Smooth muscle cell (in vitro differentiated cells): ENCODE data around the gene ALG3. TPM values are rescaled to one million over a fixed set of nuclear protein-coding genes. Genes with fewer than 3 reads are reported as not detected.

ENCODE experiments used
- DNase-seq: peaks from one replicate; lab custom pipeline; 2025; ENCODE audit not compliant: unreplicated experiment; lab: John Stamatoyannopoulos, UW
- H2AFZ ChIP-seq: fragments of 200-600 bp; sonication (generic); 2 replicates; pipeline ENCODE4 v1.6.0; 2016; ENCODE audit warnings: antibody characterized with exemption, low read depth, mild to moderate bottlenecking
- H3F3A ChIP-seq: fragments of 200-600 bp; sonication (generic); 2 replicates; pipeline ENCODE4 v1.6.0; 2017; ENCODE audit warnings: antibody characterized with exemption, low read depth
- H3K27ac ChIP-seq: fragments of 200-600 bp; sonication (generic); 2 replicates; pipeline ENCODE4 v1.5.1; 2016; ENCODE audit warnings: low read depth, mild to moderate bottlenecking
- H3K27me3 ChIP-seq: fragments of 200-600 bp; sonication (generic); 2 replicates; pipeline ENCODE4 v1.6.1; 2016; ENCODE audit warnings: low read depth, mild to moderate bottlenecking
- H3K36me3 ChIP-seq: fragments of 200-600 bp; sonication (generic); 2 replicates; pipeline ENCODE4 v1.5.1; 2016; ENCODE audit warnings: low read depth
- H3K4me1 ChIP-seq: fragments of 200-600 bp; sonication (generic); 2 replicates; pipeline ENCODE4 v1.5.1; 2016; ENCODE audit warnings: low read depth
- H3K4me2 ChIP-seq: fragments of 200-600 bp; sonication (generic); 2 replicates; pipeline ENCODE4 v1.6.0; 2016; ENCODE audit warnings: mild to moderate bottlenecking
- H3K4me3 ChIP-seq: fragments of 200-600 bp; sonication (generic); 2 replicates; pipeline ENCODE4 v1.5.1; 2016; ENCODE audit warnings: mild to moderate bottlenecking
- H3K79me2 ChIP-seq: fragments of 200-600 bp; sonication (generic); 2 replicates; pipeline ENCODE4 v1.6.0; 2016; ENCODE audit warnings: low read depth, mild to moderate bottlenecking
- H3K9ac ChIP-seq: fragments of 200-600 bp; sonication (generic); 2 replicates; pipeline ENCODE4 v1.6.0; 2016; ENCODE audit warnings: low read depth
- H3K9me3 ChIP-seq: fragments of 200-600 bp; sonication (generic); replicated peaks from 2 replicates; pipeline ENCODE4 v1.5.1; 2016; ENCODE audit warnings: low read depth
- H4K20me1 ChIP-seq: fragments of 200-600 bp; sonication (generic); 2 replicates; pipeline ENCODE4 v1.6.0; 2016; ENCODE audit warnings: low read depth
- CTCF ChIP-seq: fragments of 200-600 bp; sonication (generic); IDR thresholded peaks from 2 replicates; pipeline ENCODE4 v1.5.1; 2017; ENCODE audit warnings: borderline replicate concordance, mild to moderate bottlenecking, antibody characterized with exemption; ENCODE audit not compliant: insufficient read depth, poor library complexity, severe bottlenecking
- WGBS: methylation state at CpG from one replicate; pipeline ENCODE4 v1.1.7; 2016; ENCODE audit warnings: low lambda C conversion rate; 5-methylcytosine and 5-hydroxymethylcytosine counted together
- polyA plus RNA-seq: library from polyadenylated mRNA; unstranded; fragments of >200 nt; fragmentation: Nextera tagmentation; extraction: Ambion mirVana; gene quantifications from 2 replicates; pipeline ENCODE4 v1.2.1, GENCODE V29; 2016
- total RNA-seq: library from RNA; depleted of rRNA; stranded (reverse); fragments of >200 nt; gene quantifications from 2 replicates; pipeline ENCODE4 v1.2.3, GENCODE V29; 2014

Gene ALG3
- total and polyA plus RNA-seq, 2 experiments from 2014 or later = 91.2 to 95.2 TPM

GRCh38 chr3:184230603-184231528 lies 17.9 kb downstream of the ALG3 start:
- H3K27me3 ChIP-seq = peaks cover 87% of the 10 kb centered on the region
- no peak for DNase-seq
- no peaks in the 10 kb centered on the region for H3K9me3 ChIP-seq
- WGBS = 15% methylated on average over 56 of the region's 79 CpGs
- H3K79me2 ChIP-seq = no peaks in the 10 kb centered on the region
- no peaks in the 10 kb centered on the region for H4K20me1 ChIP-seq
- no peaks in the 10 kb centered on the region for H3F3A ChIP-seq
- H3K36me3 ChIP-seq = no peaks in the 10 kb centered on the region
- H3K4me2 ChIP-seq = peak overlapping the region; percentile 86
- H3K4me1 ChIP-seq = peaks cover 9% of the 10 kb centered on the region
- H3K9ac ChIP-seq = no peak overlapping the region
- H3K27ac ChIP-seq = no peak overlapping the region
- no peak for TF ChIP-seq CTCF
- H3K4me3 ChIP-seq = peak overlapping the region; percentile 43
- no peak overlapping the region for H2AFZ ChIP-seq

GRCh38 chr3:184230081-184230602 lies 18.6 kb downstream of the ALG3 start:
- Histone ChIP-seq H3K4me3 (peak overlapping the region; percentile 43), H3K9me3 (no peaks in the 10 kb centered on the region), H3K27me3 (peaks cover 94% of the 10 kb centered on the region), H3K27ac (no peak overlapping the region), H3K36me3 (no peaks in the 10 kb centered on the region), H3K4me1 (peaks cover 9% of the 10 kb centered on the region), H3F3A (no peaks in the 10 kb centered on the region), H3K79me2 (no peaks in the 10 kb centered on the region), H2AFZ (no peak overlapping the region), H4K20me1 (no peaks in the 10 kb centered on the region), H3K4me2 (peak overlapping the region; percentile 86), H3K9ac (no peak overlapping the region)
- WGBS = 3% methylated on average over 26 of the region's 61 CpGs
- no peak for TF ChIP-seq CTCF
- no peak for DNase-seq

- peaks cover 90% of the 10 kb centered on the region for H3K27me3 ChIP-seq
These were observed 19.2 kb downstream of the ALG3 start, which contains the start of gene VWA5B2 for GRCh38 chr3:184229394-184230080. Gene VWA5B2 (plus strand): TSS chr3:184229585. CDS start chr3:184230529, 944 bp downstream.

More at GRCh38 chr3:184229394-184230080, 19.2 kb downstream of the ALG3 start, which contains the start of gene VWA5B2:
- Histone ChIP-seq H2AFZ (no peak within 1 kb of the TSS), H3K4me1 (peaks cover 9% of the 10 kb centered on the region), H3K4me3 (peak within 1 kb of the TSS; percentile 43), H3K27ac (no peak within 1 kb of the TSS), H3K36me3 (no peaks in the 10 kb centered on the region), H4K20me1 (no peaks in the 10 kb centered on the region), H3K4me2 (peak within 1 kb of the TSS; percentile 86), H3F3A (no peaks in the 10 kb centered on the region), H3K79me2 (no peaks in the 10 kb centered on the region), H3K9ac (no peak within 1 kb of the TSS), H3K9me3 (no peaks in the 10 kb centered on the region)
- TF ChIP-seq CTCF = peak; percentile 8
- peak; percentile 17 for DNase-seq
- 2% methylated on average over 37 of the region's 66 CpGs for WGBS
